SU-DHL-6 (cell line): ENCODE data around the gene HOOK2.
A peak's percentile ranks its signal among the peaks of the same experiment; 100 is the strongest.

Experiments used
- H2AFZ ChIP-seq: fragments of 200-600 bp; sonication (generic); 2 replicates; pipeline ENCODE4 v1.6.1; 2014; ENCODE audit warnings: low read depth, mild to moderate bottlenecking, moderate library complexity, mixed read lengths, antibody characterized with exemption, low read length; ENCODE audit not compliant: severe bottlenecking
- H3F3A ChIP-seq: fragments of 200-600 bp; shearing (Covaris generic); 2 replicates; pipeline ENCODE4 v1.6.0; 2016; ENCODE audit warnings: antibody characterized with exemption, mild to moderate bottlenecking; ENCODE audit not compliant: insufficient read depth
- H3K27ac ChIP-seq: fragments of 200-600 bp; sonication (generic); 2 replicates; pipeline ENCODE4 v1.5.1; 2016; ENCODE audit warnings: low read depth, mild to moderate bottlenecking, low read length, moderate library complexity, mixed read lengths
- H3K27me3 ChIP-seq: fragments of 200-600 bp; sonication (generic), shearing (Covaris generic); 2 replicates; pipeline ENCODE4 v1.6.0; 2014; ENCODE audit warnings: mild to moderate bottlenecking, low read length
- H3K36me3 ChIP-seq: fragments of 200-600 bp; sonication (generic); 2 replicates; pipeline ENCODE4 v1.6.1; 2014; ENCODE audit warnings: mild to moderate bottlenecking, low read length, mixed read lengths
- H3K4me2 ChIP-seq: fragments of 300-600, 200-600 bp; shearing (Covaris generic), sonication (generic); 2 replicates; pipeline ENCODE4 v1.6.0; 2014; ENCODE audit warnings: low read length, low read depth, mild to moderate bottlenecking; ENCODE audit not compliant: poor library complexity, severe bottlenecking
- H3K4me3 ChIP-seq: fragments of 200-600 bp; sonication (generic); 2 replicates; pipeline ENCODE4 v1.5.1; 2014; ENCODE audit warnings: antibody characterized with exemption, low read length, mild to moderate bottlenecking, mixed read lengths; ENCODE audit not compliant: insufficient read depth, poor library complexity, severe bottlenecking
- H3K79me2 ChIP-seq: fragments of 200-600 bp; sonication (generic); 2 replicates; pipeline ENCODE4 v1.6.1; 2014; ENCODE audit warnings: mild to moderate bottlenecking, low read length, moderate library complexity; ENCODE audit not compliant: insufficient read depth
- H3K9ac ChIP-seq: fragments of 200-600 bp; sonication (generic); 2 replicates; pipeline ENCODE4 v1.7.0; 2014; ENCODE audit warnings: mild to moderate bottlenecking, low read length
- H3K9me2 ChIP-seq: fragments of 200-600 bp; sonication (generic); replicated peaks from 2 replicates; pipeline ENCODE4 v1.6.1; 2014; ENCODE audit warnings: low read length; ENCODE audit not compliant: insufficient read depth
- H3K9me3 ChIP-seq: fragments of 200-600 bp; sonication (generic); 2 replicates; pipeline ENCODE4 v1.6.1; 2014; ENCODE audit warnings: low read length, mixed read lengths; ENCODE audit not compliant: insufficient read depth
- H4K20me1 ChIP-seq: fragments of 200-600 bp; sonication (generic); 2 replicates; pipeline ENCODE4 v1.6.1; 2014; ENCODE audit warnings: low read depth, mild to moderate bottlenecking, antibody characterized with exemption, low read length, moderate library complexity, mixed read lengths
- CTCF ChIP-seq: fragments of 200-600 bp; sonication (generic); IDR thresholded peaks from one replicate; pipeline ENCODE4 v1.5.1; 2017; ENCODE audit warnings: antibody characterized with exemption, mild to moderate bottlenecking, low read length, moderate library complexity; ENCODE audit not compliant: insufficient read depth, poor library complexity, severe bottlenecking
- EZH2phosphoT487 ChIP-seq: fragments of 200-600 bp; sonication (generic), shearing (Covaris generic); conservative IDR thresholded peaks from 2 replicates; pipeline ENCODE4 v1.6.1; 2018; ENCODE audit warnings: mild to moderate bottlenecking, antibody characterized with exemption, low read length, moderate library complexity, mixed read lengths

HOOK2 gene

GRCh38 chr19:12796146-12797071, 21.1 kb upstream of the HOOK2 start:
- Histone ChIP-seq H3K79me2 (peaks cover 12% of the 10 kb centered on the region), H3K4me2 (no peak overlapping the region), H3K9me3 (no peaks in the 10 kb centered on the region), H3K27me3 (no peaks in the 10 kb centered on the region), H3K9ac (no peak overlapping the region), H3K4me3 (no peak overlapping the region), H3K36me3 (no peaks in the 10 kb centered on the region), H3K9me2 (no peaks in the 10 kb centered on the region), H2AFZ (no peak overlapping the region), H3K27ac (no peak overlapping the region), H4K20me1 (no peaks in the 10 kb centered on the region), H3F3A (peaks cover 17% of the 10 kb centered on the region)
- TF ChIP-seq CTCF (peak; percentile 77), EZH2phosphoT487 (no peak)

GRCh38 chr19:12794971-12795381, 19.6 kb upstream of the HOOK2 start:
- H2AFZ ChIP-seq, result no peak overlapping the region
- H3K9me2 ChIP-seq, result no peaks in the 10 kb centered on the region
- peaks cover 25% of the 10 kb centered on the region for H3F3A ChIP-seq
- H3K27ac ChIP-seq, result no peak overlapping the region
- H3K36me3 ChIP-seq, result no peaks in the 10 kb centered on the region
- no peak overlapping the region for H3K4me3 ChIP-seq
- H3K27me3 ChIP-seq, result no peaks in the 10 kb centered on the region
- TF ChIP-seq EZH2phosphoT487 (no peak), CTCF (no peak)
- H4K20me1 ChIP-seq, result no peaks in the 10 kb centered on the region
- H3K9me3 ChIP-seq, result no peaks in the 10 kb centered on the region
- H3K79me2 ChIP-seq, result no peaks in the 10 kb centered on the region
- no peak overlapping the region for H3K9ac ChIP-seq
- no peak overlapping the region for H3K4me2 ChIP-seq

DNA sequence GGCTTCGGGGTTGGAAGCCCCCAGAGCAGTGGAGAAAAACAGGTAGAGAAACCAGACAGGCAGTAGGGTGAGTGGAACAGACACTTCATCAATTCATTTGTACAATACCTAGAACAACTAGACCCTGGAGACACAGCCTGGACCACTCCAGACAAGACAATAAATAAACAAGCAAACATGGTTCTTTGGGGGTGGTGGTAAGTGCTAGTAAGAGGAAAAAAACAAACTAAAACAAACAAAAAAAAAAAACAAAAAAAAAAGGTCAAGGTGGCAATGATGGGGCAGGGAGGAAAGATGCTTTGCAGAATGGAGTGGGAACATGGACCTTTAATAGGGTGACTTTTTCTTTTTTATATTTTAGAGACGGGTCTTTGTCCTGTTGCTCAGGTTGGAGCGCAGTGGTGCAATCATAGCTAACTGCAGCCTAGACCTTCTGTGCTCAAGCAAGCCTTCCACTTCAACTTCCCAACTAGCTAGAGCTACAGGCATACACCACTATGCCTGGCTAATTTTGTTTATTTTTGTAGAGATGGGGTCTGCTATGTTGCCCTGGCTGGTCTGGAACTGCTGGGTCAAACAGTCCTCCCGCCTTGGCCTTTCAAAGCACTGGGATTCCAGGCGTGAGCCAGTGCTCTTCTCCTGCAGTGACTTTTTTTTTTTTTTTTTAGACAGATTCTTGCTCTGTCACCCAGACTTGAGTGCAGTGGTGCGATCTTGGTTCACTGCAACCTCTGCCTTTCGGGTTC, 19.0 kb upstream of the HOOK2 start:
- H3K4me3 ChIP-seq, result peak overlapping the region; percentile 60

More for the DNA sequence above, 19.0 kb upstream of the HOOK2 start:
- no peaks in the 10 kb centered on the region for H3K36me3 ChIP-seq
- H3K9me2 ChIP-seq, result no peaks in the 10 kb centered on the region
- no peak for TF ChIP-seq CTCF
- TF ChIP-seq EZH2phosphoT487, result no peak
- peak overlapping the region; percentile 77 for H3K9ac ChIP-seq
- H3K9me3 ChIP-seq, result no peaks in the 10 kb centered on the region
- H3K27ac ChIP-seq, result peak overlapping the region; percentile 56
- peaks cover 25% of the 10 kb centered on the region for H3F3A ChIP-seq
- H4K20me1 ChIP-seq, result no peaks in the 10 kb centered on the region
- no peaks in the 10 kb centered on the region for H3K79me2 ChIP-seq
- H3K4me2 ChIP-seq, result peak overlapping the region; percentile 94
- H3K27me3 ChIP-seq, result no peaks in the 10 kb centered on the region
- peak overlapping the region; percentile 65 for H2AFZ ChIP-seq
